Suppressor macrophage (primary cell): ENCODE measurements around the gene IP6K1.
"Not testable (repeated sequence)": the region's sequence is repeated elsewhere in the genome, so short reads cannot be mapped to it uniquely, and the experiment has no call there.

ENCODE experiments used
- DNase-seq, 4 experiments: peaks; one replicate each; pipeline ENCODE4 v3.0.0-alpha.2; 2020 to 2022

The IP6K1 gene

DNA sequence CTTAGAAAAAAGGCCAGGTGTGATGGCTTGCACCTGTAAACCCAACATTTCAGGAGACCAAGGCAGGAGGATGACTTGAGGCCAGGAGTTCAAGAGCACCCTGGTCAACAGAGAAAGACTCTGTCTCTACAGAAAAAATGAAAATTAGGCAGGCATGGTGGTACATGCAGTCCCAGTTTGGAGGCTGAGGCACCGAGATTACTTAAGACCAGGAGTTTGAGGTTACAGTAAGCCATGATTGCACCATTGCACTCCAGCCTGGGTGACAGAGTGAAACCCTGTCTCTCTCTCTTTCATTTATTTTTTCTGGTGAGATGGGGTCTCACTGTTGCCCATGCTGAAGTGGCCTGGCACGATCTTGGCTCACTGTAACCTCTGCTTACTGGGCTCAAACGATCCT lies 24.7 kb downstream of the IP6K1 start:
- no peak for DNase-seq

DNA sequence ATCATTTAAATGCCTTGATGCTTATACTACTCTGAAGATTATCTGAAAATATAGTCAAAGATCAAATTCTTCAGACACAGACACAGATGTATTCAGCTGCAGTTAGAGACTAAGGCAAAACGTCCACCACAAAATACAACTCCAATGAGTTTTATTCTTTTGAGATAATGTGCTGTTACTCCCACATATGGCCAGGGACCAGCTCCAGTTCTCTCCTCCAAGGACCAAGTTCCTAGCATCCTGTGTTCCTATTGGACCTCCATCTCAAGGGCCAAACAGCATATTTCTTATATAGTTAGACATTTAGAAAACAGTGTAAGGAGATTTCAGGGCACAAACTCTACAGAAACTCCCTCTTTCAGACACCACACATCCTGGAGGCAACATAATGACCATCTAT lies 27.1 kb downstream of the IP6K1 start:
- no peak for DNase-seq

DNA sequence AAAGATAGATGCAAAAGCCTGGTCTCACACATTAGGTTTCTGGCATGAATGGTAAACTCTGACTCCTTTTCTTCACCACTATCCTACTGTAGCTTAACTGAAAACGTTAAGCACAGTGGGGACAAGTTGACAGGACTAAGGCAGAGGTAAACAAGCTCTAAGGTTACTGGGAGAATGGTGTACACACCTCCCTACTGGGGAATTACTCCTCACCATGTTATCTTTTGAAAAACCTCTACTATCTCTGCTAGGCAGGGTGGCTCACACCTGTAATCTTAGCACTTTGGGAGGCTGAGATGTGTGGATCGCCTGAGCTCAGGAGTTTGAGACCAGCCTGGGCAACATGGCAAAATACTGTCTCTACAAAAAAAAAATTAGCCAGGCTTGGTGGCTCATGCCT lies 29.1 kb downstream of the IP6K1 start:
- no peak for DNase-seq

DNA sequence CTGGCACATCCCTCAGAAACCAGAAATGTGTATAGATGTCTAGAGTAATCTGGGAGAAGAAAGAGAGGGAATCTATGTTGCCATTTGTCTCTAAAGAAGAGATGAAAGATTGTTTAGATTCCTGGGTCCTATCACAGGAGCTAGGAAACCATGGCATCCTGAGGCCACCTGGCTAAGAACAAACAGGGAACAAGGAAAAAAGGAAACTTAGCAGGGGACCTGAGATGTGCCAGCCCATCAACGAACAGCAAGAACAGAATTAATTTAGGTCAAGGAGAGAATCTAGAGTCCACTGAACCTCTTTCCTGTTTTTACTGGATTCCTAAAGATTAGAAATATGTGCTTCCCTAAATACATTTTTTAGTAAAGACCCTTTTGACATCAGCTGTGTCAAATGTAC lies 30.3 kb downstream of the IP6K1 start:
- no peak for DNase-seq

DNA sequence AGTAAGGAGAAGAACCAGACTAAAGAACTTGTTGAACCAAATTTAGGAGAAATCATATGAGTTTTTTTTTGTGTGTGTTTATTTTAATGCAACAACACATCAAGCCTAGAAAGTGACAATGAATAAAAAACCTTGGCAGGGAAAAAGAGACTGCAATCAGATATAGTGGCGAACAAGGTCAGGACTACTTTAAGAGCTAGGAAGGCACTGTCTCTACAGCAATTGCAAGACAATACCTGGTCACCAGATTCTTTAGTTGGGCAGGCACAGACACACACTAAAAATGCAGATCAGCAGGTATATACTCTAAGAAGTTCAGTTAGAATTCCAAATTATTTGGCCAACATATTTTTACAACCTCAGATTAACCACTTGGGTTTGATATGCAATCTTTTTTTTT lies 31.8 kb downstream of the IP6K1 start:
- no peak for DNase-seq

DNA sequence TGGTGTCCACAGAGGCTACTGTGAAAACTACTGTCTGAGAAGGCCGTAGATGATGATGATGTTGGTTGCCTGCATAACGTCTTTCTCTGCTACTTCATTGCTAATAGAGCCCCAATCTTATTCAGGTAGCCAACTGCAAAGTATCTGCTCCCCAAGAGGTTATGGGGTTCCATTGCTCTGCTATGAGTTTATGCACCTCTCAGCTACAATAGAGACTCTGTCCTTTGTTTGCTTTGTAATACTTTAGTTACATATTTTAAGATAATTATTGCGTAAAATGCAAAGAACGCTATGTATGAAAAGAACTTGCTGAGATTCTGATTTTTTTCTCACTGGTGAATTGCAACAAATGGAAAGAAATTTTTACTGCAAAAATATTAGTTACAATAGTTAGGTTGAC lies 34.8 kb downstream of the IP6K1 start:
- DNase-seq, result no peak

DNA sequence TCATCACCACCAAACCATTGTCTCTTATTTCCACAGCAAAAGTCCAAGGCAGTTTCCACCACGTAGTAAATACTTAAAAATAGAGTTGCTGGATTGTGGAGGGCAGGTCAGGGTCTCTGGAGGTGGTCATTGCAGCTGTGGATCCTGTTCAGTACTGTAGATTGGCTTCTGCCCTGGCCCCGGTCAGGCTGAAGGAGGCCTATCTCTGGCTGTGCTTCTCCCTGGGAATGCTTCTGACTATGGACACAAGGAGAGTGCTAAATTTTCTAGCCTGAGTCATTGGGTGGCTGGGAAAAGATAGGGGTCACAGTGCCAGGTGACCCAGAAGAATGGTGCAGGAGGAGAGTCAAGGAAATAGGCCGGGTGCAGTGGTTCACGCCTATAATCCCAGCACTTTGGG lies 36.3 kb downstream of the IP6K1 start:
- no peak for DNase-seq

DNA sequence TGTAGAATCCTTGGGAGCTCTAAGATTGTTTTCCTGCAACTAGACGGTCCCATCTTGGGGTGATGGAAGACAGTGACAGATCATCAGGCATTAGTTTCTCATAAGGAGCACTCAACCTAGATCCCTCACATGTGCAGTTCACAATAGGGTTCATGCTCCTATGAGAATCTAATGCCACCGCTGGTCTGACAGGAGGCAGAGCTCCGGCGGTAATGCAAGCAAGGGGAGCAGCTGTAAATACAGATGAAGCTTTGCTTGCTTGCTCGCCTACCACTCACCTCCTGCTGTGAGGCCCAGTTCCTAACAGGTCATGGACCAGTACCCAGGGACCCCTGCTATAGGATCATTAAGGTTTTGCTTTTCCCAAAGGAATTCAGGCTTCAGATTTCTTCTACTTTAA lies 37.5 kb downstream of the IP6K1 start:
- not testable (repeated sequence) for DNase-seq

DNA sequence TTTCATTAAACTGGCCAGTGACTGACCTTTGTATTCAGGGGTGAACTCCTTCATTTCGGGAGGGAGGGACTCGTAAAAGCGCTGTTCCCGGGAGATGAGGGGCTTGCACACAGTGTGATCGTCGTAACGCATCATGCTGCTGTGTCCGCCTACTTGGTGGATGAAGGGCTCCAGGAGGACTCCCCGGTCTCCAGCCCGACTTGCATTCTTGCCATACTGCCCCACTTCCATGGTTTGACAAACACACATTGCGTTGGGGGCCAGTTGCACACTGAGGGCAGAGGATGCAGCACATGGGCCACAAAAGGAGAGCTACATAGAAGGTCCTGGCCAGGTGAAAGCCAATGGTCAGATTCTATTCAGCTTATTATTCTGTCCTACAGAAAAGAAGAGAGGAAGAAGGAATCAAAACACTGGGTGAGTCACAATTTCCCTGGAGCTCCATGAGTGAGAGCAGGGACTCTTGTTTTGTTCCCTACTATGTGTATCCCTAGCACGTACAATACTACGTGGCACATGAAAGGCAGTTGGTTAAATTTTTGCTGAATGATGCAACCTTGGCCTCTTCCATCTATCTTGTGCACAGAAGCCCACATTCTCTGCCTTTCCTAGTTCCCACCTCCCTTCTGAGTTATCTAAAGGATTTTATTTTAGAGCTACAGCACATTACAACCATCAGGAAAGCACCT lies 38.4 kb downstream of the IP6K1 start:
- no peak for DNase-seq

DNA sequence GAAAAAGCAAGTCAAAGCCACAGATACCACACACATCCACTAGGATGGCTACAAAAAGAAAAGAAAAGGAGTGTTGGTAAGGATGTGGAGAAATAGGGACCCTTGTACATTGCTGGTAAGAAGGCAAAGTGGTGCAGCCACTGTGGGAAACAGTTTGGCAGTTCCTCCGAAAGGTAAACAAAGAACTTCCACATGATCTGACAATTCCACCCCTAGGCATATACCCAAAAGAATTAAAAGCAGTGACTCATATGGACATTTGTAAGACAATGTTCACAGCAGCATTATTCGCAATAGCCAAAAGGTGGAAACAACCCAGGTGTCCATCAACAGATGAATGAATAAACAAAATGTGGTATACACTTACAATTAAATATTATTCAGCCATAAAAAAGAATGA lies 40.4 kb downstream of the IP6K1 start:
- no peak for DNase-seq

DNA sequence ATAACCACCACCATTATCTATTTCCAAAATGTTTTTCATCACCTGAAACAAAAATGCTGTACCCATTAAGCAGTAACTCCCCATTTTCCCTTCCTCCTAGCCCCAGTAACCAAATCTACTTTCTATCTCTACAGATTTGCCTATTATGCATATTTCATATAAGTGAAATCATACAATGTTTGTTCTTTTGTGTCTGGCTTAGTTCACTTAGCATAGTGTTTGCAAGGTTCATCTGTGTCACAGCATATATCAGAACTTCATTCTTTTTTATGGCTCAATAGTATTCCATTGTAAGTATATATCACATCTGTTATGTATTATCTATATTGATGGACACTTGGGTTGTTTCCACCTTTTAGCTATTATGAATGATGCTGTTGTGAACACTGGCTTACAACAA lies 45.9 kb downstream of the IP6K1 start:
- DNase-seq, result no peak

DNA sequence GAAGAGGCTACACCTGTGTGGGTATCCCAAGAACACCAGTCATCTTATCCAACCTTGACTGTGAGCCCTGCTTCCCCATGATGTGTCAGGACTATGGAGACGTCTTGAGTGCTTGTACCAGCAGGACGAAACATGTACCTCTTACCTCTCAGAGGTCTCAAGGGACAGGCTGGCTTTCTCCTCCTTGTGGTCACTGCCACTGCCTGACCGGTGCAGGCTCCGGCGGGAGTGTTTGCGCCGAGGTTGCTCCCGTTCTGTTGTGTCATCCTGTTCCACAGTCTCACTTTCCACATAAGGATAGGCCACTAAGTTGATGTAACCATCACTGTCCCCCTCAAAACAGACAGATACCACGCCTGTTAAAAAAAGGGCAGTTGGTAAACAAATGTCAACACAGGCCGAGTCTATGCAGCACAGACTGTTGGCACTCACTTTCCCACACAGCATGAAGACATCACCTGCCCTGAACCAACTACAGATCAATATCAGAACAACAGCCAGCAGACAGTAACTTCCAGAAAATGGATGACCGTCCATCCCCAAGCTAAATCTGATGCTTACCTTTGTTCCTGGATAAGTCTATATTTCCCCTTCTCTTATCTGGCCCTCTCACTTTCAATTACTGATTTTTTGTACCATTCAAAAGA lies 48.2 kb downstream of the IP6K1 start:
- DNase-seq, result no peak

DNA sequence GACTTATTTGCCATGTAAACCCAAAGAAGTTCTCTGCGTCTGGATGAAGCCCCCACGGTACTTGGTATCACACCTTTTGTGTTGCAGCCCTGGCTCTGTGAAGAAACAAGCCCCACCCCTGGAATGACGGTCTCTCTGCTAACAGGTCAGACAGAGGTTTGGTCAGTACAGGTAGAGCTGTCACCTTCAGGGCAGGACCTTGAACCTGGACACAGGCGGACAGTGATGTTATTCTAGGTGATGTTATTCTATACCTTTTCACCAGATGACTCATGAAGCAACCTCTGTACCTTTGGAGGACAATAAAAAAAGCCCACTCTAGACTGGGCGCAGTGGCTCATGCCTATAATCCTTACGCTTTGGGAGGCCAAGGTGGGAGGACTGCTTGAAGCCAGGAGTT lies 51.6 kb downstream of the IP6K1 start:
- no peak for DNase-seq

DNA sequence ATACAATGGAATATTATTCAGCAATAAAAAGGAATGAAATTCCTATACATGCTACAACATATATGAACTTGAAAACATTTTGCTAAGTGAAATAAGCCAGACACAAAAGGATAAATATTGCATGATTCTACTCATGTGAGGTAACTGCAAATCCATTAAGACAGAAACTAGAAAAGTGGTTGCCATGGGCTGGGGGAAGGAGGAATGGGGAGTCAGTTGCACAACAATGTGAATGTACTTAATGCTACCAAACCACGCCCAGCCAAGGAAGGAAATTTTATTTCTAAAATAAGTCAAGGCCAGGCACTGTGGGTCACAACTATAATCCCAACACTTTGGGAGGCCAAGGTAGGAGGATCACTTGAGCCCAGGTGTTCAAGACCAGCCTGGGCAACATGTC lies 52.8 kb downstream of the IP6K1 start:
- DNase-seq, result no peak

DNA sequence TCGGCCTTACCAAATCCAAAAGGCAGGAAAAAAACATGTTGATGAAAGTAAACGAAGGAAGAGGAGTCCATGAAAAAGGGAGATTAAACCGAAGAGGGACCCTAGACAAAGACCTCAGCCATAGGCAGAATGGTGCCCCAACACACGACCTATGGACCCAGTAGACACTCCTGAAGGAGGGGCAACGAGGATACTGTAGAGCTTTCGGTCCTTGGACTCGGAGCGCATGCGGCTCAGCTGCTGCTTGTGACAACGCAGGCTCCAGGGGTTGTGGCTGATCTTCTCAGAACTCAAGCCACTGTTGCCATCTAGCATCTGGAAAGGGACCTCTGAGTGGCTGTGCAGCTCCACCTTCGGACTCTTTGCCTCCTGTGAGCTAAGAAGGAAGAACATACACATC lies 53.7 kb downstream of the IP6K1 start:
- no peak for DNase-seq

DNA sequence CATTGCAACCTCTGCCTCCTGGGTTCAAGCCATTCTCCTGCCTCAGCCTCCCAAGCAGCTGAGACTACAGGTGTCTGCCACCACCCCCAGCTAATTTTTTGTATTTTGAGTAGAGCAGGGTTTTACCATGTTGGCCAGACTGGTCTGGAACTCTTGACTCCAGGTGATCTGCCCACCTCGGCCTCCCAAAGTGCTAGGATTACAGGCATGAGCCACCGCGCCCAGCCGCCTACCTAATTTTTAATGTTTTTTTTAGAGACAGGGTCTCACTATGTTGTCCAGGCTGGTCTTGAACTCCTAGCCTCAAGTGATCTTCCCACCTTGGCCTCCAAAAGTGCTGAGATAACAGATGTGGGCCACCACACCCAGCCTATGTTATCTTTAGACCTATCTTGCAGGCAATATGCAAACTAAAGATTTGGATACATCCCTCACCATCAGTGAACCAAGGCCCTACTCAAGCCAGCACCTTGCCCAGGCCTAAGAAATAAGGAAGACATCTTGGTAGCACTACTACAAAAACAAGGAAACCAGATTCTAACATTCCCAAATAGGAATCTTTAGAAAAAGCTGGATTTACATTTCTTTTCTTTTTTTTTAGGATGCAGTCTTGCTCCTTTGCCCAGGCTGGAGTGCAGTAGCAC lies 56.3 kb downstream of the IP6K1 start:
- DNase-seq, result no peak

DNA sequence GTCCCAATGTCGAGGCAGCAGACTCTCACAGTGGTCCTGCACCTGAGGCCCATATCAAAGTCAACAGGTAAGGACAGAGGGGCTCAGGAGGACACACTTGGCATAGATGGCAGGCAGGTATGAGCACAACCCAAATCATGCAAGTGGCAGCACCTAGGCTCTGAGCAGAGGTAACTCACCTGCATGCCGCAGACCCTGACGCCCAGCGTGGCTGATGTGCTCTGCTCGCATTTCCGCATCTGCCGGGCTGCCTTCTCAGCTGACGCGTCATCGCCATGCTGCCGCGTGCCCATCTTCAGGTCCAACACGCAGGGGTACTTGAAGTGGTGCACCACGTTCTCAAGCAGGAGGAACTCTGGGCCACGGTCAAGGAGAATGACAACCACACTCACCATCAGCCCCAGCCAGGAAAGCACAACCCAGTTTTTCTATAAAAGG lies 58.4 kb downstream of the IP6K1 start:
- no peak for DNase-seq

DNA sequence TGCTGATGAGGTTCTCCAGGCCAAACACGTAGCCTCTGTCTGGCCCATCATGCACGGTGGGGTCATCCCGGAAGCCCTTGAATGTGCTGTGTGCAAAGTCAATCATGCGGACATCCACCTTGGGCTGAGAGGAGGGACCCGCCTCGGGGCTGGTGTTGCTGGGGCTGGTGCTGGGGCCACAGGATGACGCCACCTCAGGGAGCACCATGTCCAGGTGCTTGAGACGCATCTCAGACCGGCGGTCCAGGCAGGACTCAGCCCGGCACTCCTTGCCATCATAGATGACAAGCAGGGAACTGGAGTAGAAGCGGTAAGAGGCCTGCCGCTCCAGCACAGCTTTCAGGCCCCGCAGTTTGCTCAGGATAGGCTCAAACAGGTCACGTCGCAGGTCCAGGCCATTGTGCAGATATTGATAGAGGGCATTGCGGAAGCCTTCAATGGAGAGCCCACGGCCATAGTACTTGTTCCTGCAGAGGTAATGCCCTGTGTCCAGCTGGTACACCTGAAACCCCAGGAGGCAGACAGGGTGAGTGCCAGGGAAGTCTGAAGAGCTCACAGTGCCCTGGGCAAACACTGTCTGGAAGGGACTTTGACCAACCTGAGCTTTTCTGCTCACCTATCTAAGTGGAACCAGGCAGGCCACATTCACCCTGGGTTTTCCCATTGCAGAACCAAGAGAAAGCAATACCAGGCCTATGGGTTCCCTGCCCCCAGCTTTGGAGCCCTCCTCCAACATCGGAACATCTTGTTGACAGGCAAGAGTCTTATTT lies 59.0 kb downstream of the IP6K1 start:
- no peak for DNase-seq

DNA sequence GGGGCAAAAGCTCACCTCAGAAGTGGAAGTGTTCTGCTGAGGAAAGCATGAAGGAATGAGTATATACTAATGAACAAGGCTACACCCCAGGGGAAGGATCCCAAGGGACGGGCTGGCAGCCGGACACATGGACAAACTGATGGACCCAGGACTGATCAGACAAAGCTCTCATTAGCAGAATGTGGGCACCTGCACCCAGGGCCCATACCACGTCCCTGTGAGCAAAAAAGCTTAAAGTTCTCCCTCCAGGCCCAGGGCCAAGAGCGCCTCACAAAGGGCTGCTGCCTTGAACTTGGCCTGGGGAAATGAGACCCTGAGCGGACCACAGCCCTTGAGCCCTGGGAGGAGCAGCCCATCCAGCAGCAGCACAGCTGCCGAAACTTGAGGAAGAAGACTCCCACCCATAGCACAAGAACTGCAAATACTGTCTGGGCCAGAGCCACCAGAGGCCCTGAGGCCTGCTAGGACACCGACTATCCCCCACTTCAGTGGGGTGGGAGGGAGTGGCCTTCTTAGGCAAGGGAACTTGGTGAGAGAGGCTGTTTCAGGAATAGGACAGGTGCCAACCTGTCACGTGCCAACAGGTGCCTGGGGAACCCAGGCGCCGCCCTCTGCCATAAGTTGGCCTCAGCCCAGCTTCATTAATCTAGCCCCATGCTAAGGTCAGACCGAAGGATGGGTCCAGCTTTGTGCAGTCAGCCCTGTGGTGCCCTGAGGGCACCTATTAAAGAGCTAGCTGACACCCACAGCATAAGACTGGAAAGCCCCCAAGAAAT lies 60.2 kb downstream of the IP6K1 start:
- no peak for DNase-seq

DNA sequence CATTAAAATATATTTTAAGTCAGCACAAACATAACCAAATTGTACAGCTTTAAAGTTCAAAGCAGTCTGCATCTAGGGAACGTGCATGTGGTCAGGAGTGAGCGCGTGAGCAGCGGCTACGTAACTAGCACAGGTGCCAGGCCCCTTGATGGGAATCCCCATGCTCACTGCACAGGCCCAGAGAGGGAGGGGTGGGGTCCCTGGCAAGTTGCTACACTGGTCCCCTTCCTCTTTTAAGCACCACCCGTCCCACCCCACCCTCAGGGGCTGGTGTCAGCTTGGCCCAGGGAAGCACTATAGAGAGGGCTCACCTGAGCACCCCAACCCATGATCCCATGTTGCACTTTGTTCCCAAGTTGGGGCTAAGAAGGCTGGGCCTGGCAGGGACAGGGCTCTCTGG lies 61.8 kb downstream of the IP6K1 start:
- peak in 1 of 4 experiments; percentile 9 for DNase-seq

DNA sequence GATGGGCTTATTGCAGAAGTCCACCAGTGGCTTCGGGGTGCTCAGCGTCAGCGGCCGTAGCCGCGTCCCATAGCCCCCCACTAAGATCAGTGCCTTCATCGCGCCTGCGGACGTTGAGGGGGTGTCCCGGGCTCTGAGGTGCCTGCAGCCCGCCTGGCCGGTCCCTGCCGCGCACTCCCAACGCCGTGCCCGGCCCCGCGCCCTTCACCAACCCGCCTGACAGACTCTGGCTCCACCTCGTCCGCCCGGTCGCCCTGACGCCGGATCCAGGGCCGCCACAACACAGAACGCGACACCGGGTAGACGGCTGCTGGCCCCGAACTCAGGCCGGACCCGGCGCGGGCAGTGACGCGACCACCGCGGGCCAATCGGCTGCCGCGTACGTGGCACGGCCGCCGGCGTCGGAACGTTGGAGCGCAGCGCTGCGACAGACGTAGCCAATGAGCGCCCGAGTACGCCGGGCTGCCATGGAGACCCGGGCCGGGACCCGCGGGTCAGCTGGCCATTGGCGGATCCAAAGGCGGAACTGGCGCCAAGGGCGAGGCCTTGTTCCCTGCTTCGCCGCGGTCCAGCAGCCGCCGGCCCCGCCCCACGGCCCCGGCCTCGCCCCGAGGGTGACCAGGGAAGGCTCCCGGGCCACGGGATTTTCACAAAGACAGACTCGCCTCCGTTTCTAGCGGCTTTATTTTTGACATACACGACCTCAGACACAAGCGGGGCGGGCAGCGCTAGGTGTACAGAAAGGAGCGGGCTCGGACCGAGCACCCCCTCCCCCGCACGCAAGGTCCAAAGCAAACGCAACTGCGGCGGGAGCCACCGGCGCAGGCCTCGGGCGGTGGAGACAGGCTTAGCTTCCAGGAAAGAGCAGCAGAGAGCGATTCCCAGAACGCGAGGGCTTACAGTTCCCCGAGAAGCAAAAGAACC lies 62.5 kb downstream of the IP6K1 start, which contains the start of gene GMPPB:
Gene GMPPB, minus strand, starts transcription at position 324 of the 924 bp plus-strand sequence. Its CDS starts 225 bp downstream, at position 99.
- peak; percentile 99 to 100 (median 99) for DNase-seq
